Stimulated activated CD4-positive, alpha-beta T cell treated with anti-CD3 and anti-CD28 coated beads, TNF-alpha, amount 100 ng/mL, for 24 hours (primary cell): Measurements from ENCODE around the gene BOLA2B.
A peak's percentile ranks its signal among the peaks of the same experiment; 100 is the strongest.
"Not testable (repeated sequence)": the region's sequence is repeated elsewhere in the genome, so short reads cannot be mapped to it uniquely, and the experiment has no call there.

Experiments used
- DNase-seq, 3 experiments: peaks; one replicate each; pipeline ENCODE4 v3.0.0-alpha.2; 2020; ENCODE audit warnings: low read depth in 3 of 3

Gene BOLA2B

GRCh38 chr16:30184096-30184890 lies 9.2 kb downstream of the BOLA2B start:
- DNase-seq: peak in 2 of 3 experiments; percentile 38 to 68

- peak; percentile 72 to 89 (median 73) for DNase-seq
Measured at GRCh38 chr16:30183233-30184095, 10.0 kb downstream of the BOLA2B start, which contains the start of gene CORO1A. TSS of gene CORO1A (plus strand) at chr16:30183602. CDS start at chr16:30185210, 1,608 bp downstream.

- DNase-seq: no peak
Measured at GRCh38 chr16:30180741-30181140, 12.7 kb downstream of the BOLA2B start.

- no peak for DNase-seq
Measured at GRCh38 chr16:30179931-30180330, 13.5 kb downstream of the BOLA2B start.

GRCh38 chr16:30179195-30179594 lies 14.3 kb downstream of the BOLA2B start:
- no peak for DNase-seq

GRCh38 chr16:30176876-30177275 lies 16.6 kb downstream of the BOLA2B start:
- not testable (repeated sequence) for DNase-seq

GRCh38 chr16:30173054-30173453 lies 20.4 kb downstream of the BOLA2B start:
- DNase-seq: no peak

GRCh38 chr16:30170145-30170544 lies 23.3 kb downstream of the BOLA2B start:
- DNase-seq: not testable (repeated sequence)

- DNase-seq: not testable (repeated sequence)
Measured at GRCh38 chr16:30169416-30169815, 24.1 kb downstream of the BOLA2B start.

- DNase-seq: not testable (repeated sequence)
Measured at GRCh38 chr16:30168746-30169145, 24.7 kb downstream of the BOLA2B start.

GRCh38 chr16:30166202-30166902 lies 27.1 kb downstream of the BOLA2B start:
- DNase-seq: no peak

- DNase-seq: no peak
Measured at GRCh38 chr16:30163538-30163937, 29.9 kb downstream of the BOLA2B start.

- no peak for DNase-seq
Measured at GRCh38 chr16:30157214-30157613, 36.3 kb downstream of the BOLA2B start.

GRCh38 chr16:30155188-30155587 lies 38.3 kb downstream of the BOLA2B start:
- DNase-seq: no peak

GRCh38 chr16:30152517-30152916 lies 40.9 kb downstream of the BOLA2B start:
- DNase-seq: no peak

- no peak for DNase-seq
Measured at GRCh38 chr16:30151091-30151490, 42.4 kb downstream of the BOLA2B start.

GRCh38 chr16:30149250-30149930 lies 44.1 kb downstream of the BOLA2B start:
- no peak for DNase-seq

GRCh38 chr16:30147843-30148510 lies 45.5 kb downstream of the BOLA2B start:
- no peak for DNase-seq

- DNase-seq: no peak
Measured at GRCh38 chr16:30145657-30146056, 47.8 kb downstream of the BOLA2B start.

GRCh38 chr16:30144917-30145316 lies 48.5 kb downstream of the BOLA2B start:
- DNase-seq: no peak

GRCh38 chr16:30144017-30144416 lies 49.4 kb downstream of the BOLA2B start:
- DNase-seq: no peak
